Uterus (tissue), 2 donors: ENCODE results near the gene OCEL1.

Experiments
- CTCF ChIP-seq, 4 experiments: fragments of 200-600 bp in 2 of 4; fragments of 450-650 bp in 2 of 4; sonication (generic) in 2 of 4; IDR thresholded peaks; one replicate each; pipeline ENCODE4 v1.5.1; 2016 to 2019; ENCODE audit warnings: antibody characterized with exemption in 4 of 4, mild to moderate bottlenecking in 2 of 4, moderate library complexity in 1 of 4
- POLR2A ChIP-seq, 2 donors: fragments of 450-650 bp; IDR thresholded peaks; one replicate each; pipeline ENCODE4 v1.6.1; 2016; ENCODE audit warnings: antibody characterized with exemption in 2 of 2, mild to moderate bottlenecking in 1 of 2, moderate library complexity in 1 of 2

GRCh38 chr19:17243830-17244617 is 18.0 kb downstream of the OCEL1 start:
- TF ChIP-seq CTCF (IDR thresholded peaks at IDR 0.05) (no peak), POLR2A (IDR thresholded peaks at IDR 0.05) (no peak)
